Fibroblast of mammary gland (primary cell): ENCODE results near the gene GPR108.
A peak's percentile ranks its signal among the peaks of the same experiment; 100 is the strongest.
"Not testable (repeated sequence)": the region's sequence is repeated elsewhere in the genome, so short reads cannot be mapped to it uniquely, and the experiment has no call there.

Experiments
- DNase-seq: peaks from one replicate; pipeline ENCODE4 v3.0.0-alpha.2; 2010; ENCODE audit warnings: low read depth
- H3K4me3 ChIP-seq: 2 replicates; pipeline ENCODE4 v1.5.1; 2011; ENCODE audit warnings: low read depth, mild to moderate bottlenecking, low read length, moderate library complexity; ENCODE audit not compliant: control insufficient read depth
- TF ChIP-seq, protein P1 (sequence below): conservative IDR thresholded peaks from 2 replicates; pipeline ENCODE4 v1.5.1; 2011; ENCODE audit warnings: low read depth, low read length, inconsistent platforms; ENCODE audit not compliant: control insufficient read depth, insufficient read depth

GPR108 gene

DNA sequence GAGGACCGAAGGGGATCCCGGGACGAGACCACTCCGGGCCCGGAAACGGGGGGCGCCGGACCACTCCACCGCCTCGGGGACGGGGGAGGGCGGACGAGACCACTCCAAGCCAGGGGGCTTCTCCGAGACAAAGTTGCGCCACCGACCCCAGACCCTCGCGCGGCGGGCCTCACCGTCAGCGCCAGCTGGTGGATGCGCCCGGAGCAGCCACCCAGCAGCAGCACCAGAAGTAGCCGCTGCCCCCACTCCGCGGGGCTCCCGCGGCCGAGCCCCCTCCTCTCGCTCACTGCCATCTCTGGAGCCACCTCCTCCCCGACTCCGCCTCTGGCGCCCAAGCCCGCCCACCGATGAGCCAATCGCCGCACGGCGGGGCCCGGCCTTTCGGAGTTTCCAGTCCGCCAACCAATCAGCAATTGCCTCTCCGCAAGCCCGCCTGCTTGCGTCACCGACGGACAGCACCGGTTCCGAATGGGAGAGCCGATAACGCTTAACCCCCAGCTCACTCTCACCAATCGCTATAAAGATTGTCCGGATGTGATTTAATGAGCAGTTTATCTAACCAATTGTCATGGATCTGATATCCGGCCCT, at the start of gene GPR108:
GPR108 (minus strand) TSS at position 297 of the 589 bp plus-strand sequence; CDS start at position 293, 4 bp downstream.
- TF ChIP-seq, protein P1, sequence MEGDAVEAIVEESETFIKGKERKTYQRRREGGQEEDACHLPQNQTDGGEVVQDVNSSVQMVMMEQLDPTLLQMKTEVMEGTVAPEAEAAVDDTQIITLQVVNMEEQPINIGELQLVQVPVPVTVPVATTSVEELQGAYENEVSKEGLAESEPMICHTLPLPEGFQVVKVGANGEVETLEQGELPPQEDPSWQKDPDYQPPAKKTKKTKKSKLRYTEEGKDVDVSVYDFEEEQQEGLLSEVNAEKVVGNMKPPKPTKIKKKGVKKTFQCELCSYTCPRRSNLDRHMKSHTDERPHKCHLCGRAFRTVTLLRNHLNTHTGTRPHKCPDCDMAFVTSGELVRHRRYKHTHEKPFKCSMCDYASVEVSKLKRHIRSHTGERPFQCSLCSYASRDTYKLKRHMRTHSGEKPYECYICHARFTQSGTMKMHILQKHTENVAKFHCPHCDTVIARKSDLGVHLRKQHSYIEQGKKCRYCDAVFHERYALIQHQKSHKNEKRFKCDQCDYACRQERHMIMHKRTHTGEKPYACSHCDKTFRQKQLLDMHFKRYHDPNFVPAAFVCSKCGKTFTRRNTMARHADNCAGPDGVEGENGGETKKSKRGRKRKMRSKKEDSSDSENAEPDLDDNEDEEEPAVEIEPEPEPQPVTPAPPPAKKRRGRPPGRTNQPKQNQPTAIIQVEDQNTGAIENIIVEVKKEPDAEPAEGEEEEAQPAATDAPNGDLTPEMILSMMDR, result no peak
- H3K4me3 ChIP-seq, result peak within 1 kb of the TSS; percentile 89
- DNase-seq, result peak; percentile 100

DNA sequence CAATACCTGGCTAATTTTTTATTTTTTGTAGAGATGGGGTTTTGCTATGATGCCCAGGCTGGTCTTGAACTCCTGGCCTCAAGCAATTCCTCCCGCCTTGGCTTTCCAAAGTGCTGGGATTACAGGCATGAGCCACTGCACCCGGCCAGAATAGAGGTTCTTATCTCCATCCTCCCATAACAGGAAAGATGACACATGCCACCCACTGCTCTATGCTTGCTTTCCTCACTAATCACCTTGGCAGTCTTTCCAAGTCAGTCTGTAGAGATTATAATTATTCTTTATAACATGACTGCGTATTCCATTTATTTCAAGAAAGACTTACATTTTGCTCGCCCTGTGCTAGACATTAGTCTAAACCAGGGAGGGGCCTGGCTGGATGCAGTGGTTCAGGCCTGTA, 41.8 kb upstream of the GPR108 start:
- TF ChIP-seq, protein P1, result no peak
- no peak for DNase-seq
- H3K4me3 ChIP-seq, result no peak overlapping the region

DNA sequence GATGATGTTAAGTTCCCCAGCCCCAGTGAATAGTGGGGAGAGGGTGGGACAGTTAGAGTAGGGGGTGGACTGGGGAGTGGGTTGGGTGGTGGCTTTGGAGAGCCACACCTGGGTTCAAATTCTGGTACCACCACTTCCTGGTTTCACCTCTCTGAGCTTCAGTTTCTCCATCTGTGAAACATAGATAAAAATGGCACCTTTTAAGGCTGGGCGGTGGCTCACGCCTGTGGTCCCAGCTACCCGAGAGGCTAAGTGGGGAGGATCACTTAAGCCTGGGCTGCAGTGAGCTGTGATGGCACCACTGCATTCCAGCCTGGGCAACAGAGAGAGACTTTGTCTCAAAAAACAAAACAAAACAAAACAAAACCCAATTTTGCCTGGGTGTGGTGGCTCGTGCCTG, 41.0 kb upstream of the GPR108 start:
- no peak overlapping the region for H3K4me3 ChIP-seq
- no peak for DNase-seq

DNA sequence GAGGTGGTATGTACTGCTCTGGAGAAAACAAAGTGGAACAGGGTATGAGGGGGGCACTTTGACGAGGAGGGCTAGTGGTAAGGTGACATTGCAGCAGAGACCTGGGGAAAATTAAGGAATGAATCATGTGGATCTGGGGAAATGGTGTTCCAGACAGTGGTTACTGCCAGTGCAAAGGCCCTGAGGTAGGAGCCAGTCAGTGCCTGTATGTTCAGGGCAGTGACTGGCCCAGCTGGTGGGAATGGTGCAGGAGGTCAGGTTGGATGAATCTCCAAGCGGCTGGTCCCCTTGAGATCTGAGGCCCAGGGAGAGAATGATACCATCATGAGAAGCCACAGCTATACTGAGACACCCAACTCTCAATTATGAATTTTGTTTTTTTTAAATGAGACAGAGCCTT, 40.1 kb upstream of the GPR108 start:
- no peak overlapping the region for H3K4me3 ChIP-seq
- TF ChIP-seq, protein P1, result no peak
- DNase-seq, result no peak

More for the DNA sequence above, 41.0 kb upstream of the GPR108 start:
- TF ChIP-seq, protein P1, result no peak

DNA sequence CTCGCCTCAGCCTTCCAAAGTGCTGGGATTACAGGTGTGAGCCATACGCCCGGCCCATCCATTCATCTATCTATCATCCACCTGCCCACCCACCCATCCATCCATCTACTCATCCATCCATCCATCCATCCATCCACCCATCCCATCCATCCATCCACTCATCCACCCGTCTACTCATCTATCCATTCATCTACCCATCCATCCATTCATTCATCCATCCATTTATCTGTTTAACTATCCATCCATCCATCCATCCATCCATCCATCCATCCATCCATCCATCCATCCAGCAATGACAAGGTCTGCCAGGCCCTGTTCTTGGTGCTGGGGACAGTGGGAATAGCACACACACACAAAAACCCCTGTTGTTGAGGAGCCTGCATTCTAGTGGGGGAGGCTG, 39.6 kb upstream of the GPR108 start:
- H3K4me3 ChIP-seq, result no peak overlapping the region
- TF ChIP-seq, protein P1, result no peak
- DNase-seq, result no peak

DNA sequence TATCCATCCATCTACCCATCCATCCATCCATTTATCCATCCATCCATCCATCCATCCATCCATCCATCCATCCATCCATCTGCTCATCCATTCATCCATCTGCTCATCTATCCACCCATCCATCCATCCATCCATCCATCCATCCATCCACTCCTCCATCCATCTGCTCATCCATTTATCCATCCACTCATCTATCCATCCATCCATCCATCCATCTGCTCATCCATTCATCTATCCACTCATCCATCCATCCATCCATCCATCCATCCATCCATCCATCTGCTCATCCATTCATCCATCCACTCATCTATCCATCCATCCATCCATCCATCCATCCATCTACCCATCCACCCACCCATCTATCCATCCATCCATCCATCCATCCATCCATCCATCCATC, 38.7 kb upstream of the GPR108 start:
- DNase-seq, H3K4me3 ChIP-seq: not testable (repeated sequence)

DNA sequence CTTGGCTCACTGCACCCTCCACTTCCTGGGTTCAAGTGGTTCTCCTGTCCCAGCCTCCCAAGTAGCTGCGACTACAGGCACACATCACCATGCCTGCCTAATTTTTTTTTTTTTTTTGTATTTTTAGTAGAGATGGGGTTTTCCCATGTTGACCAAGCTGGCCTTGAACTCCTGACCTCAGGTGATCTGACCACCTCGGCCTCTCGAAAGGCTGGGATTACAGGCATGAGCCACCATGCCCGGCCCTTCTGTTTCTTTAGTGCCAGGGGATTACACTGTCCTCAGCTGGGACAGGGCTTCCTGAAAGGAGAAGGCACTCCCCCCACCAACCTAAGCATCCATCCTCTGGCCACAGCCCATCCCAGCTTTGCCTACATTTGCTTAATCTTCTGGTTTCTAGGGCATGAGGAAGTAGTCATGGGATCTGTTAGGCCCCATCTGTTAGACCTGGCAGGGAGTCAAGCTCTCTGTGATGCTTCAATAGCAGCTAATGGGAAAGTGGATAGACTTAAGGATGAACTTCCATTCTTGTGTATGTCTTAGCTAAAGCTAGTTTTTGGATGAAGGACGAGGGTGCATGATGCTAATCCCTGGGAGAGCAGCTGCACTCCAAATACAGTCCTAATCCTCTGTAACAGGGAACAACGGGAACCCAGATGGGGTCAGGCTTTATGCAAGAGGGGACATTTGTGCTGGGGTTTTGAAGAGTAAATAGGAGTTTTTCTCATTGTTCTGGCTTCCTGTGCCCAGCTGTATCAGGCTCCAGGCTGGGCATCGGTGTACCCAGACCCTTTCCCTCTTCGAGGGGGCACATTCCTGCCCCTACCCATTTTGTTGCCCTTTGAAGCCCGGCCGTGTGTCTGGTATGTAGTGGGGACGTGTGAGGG, 37.7 kb upstream of the GPR108 start:
- DNase-seq, result no peak
- TF ChIP-seq, protein P1, result no peak
- H3K4me3 ChIP-seq, result no peak overlapping the region
